ENCODE measurements around the gene WNT8A. TPM values are rescaled to one million over a fixed set of nuclear protein-coding genes. Genes with fewer than 3 reads are reported as not detected.

Gene WNT8A
- total RNA-seq, 1 experiment from 2014 or later = not detected

GRCh38 chr5:138103319-138103637, 19.4 kb downstream of the WNT8A start:
- in situ Hi-C loops (cut with HindIII; ENCODE audit: low pct_unique_long_range_greater_than_20kb, low sequenced_read_pairs) = no loop called here
- POLR2A ChIA-PET = no interaction called here
- TF ChIP-seq POLR2AphosphoS5 (IDR thresholded peaks at IDR 0.05; ENCODE audit: low read depth, low read length) (no peak), TCF7L2 (IDR thresholded peaks at IDR 0.05; ENCODE audit: low read depth, low read length) (no peak), CTCF (IDR thresholded peaks at IDR 0.05) (no peak), REST (IDR thresholded peaks at IDR 0.05; ENCODE audit: insufficient read depth in 1 of 2, low read depth in 2 of 2, low read length in 1 of 2) (no peak), SIN3A (IDR thresholded peaks at IDR 0.05; ENCODE audit: borderline replicate concordance, insufficient read depth, low read depth, low read length) (no peak)
- DNase-seq (ENCODE audit: low read depth, low spot score) (no peak), ATAC-seq (no peak)
- CTCF ChIA-PET = no interaction called here
- Histone ChIP-seq H3K9me3 (ENCODE audit: control insufficient read depth, insufficient read depth, low read depth, low read length) (no peaks in the 10 kb centered on the region), H3K27ac (ENCODE audit: low read length) (no peak overlapping the region), H3K4me1 (ENCODE audit: control insufficient read depth, insufficient read depth, low read length) (no peaks in the 10 kb centered on the region), H3K36me3 (ENCODE audit: control insufficient read depth, insufficient read depth, low read length) (no peaks in the 10 kb centered on the region), H3K4me3 (ENCODE audit: low read depth in 2 of 2, low read length in 2 of 2) (no peak overlapping the region), H3K27me3 (ENCODE audit: control insufficient read depth, insufficient read depth, low read length) (no peaks in the 10 kb centered on the region)
- BruUV-seq (replicated peaks) = no TSS peak
- intact Hi-C loops (cut with micrococcal nuclease; ENCODE audit: unreplicated experiment) = no loop called here

- Histone ChIP-seq H3K36me3 (ENCODE audit: control insufficient read depth, insufficient read depth, low read length) (no peaks in the 10 kb centered on the region), H3K27ac (ENCODE audit: low read length) (no peak overlapping the region), H3K27me3 (ENCODE audit: control insufficient read depth, insufficient read depth, low read length) (no peaks in the 10 kb centered on the region), H3K9me3 (ENCODE audit: control insufficient read depth, insufficient read depth, low read depth, low read length) (no peaks in the 10 kb centered on the region), H3K4me3 (ENCODE audit: low read depth in 2 of 2, low read length in 2 of 2) (no peak overlapping the region), H3K4me1 (ENCODE audit: control insufficient read depth, insufficient read depth, low read length) (no peaks in the 10 kb centered on the region)
- intact Hi-C loops (cut with micrococcal nuclease; ENCODE audit: unreplicated experiment) = no loop called here
- CTCF ChIA-PET = no interaction called here
- no peak for TF ChIP-seq REST (IDR thresholded peaks at IDR 0.05; ENCODE audit: insufficient read depth in 1 of 2, low read depth in 2 of 2, low read length in 1 of 2)
- TF ChIP-seq TCF7L2 (IDR thresholded peaks at IDR 0.05; ENCODE audit: low read depth, low read length) = no peak
- no peak for TF ChIP-seq POLR2AphosphoS5 (IDR thresholded peaks at IDR 0.05; ENCODE audit: low read depth, low read length)
- TF ChIP-seq CTCF (IDR thresholded peaks at IDR 0.05) = no peak
- TF ChIP-seq SIN3A (IDR thresholded peaks at IDR 0.05; ENCODE audit: borderline replicate concordance, insufficient read depth, low read depth, low read length) = no peak
- POLR2A ChIA-PET = no interaction called here
- no TSS peak for BruUV-seq (replicated peaks)
- no peak for ATAC-seq
- in situ Hi-C loops (cut with HindIII; ENCODE audit: low pct_unique_long_range_greater_than_20kb, low sequenced_read_pairs) = no loop called here
- no peak for DNase-seq (ENCODE audit: low read depth, low spot score)
Measured at GRCh38 chr5:138105709-138106108, 21.9 kb downstream of the WNT8A start.
